H1 (cell line): ENCODE measurements around the gene HOXD11. TPM values are rescaled to one million over a fixed set of nuclear protein-coding genes. Genes with fewer than 3 reads are reported as not detected.

Source experiments
- BCL11A ChIP-seq, 2 experiments: IDR thresholded peaks; one replicate each; pipeline ENCODE4 v1.6.1; 2011; ENCODE audit warnings: low read depth in 2 of 2, low read length in 2 of 2, mild to moderate bottlenecking in 2 of 2
- SP1 ChIP-seq: IDR thresholded peaks from 2 replicates; pipeline ENCODE4 v1.6.1; 2011; ENCODE audit warnings: low read depth, low read length
- TBP ChIP-seq: IDR thresholded peaks from 2 replicates; pipeline ENCODE4 v1.6.1; 2011; ENCODE audit warnings: low read depth, low read length, improper control_type of control experiment
- USF2 ChIP-seq: IDR thresholded peaks from 2 replicates; pipeline ENCODE4 v1.6.1; 2011; ENCODE audit warnings: low read length, improper control_type of control experiment
- polyA plus RNA-seq, 7 experiments: library from polyadenylated mRNA; depleted of rRNA in 3 of 7; stranded (reverse) in 5 of 7; unstranded in 2 of 7; fragments of >200 nt in 5 of 7; fragments of 200-250 nt in 2 of 7; gene quantifications; 1 replicate in 5 of 7; 2 replicates in 1 of 7; 4 replicates in 1 of 7; pipeline versions ENCODE4 v1.2.1 to v1.2.3, GENCODE V29; 2011 to 2013; ENCODE audit warnings: missing spikeins in 2 of 7, mixed read lengths in 2 of 7
- total RNA-seq: library from RNA; stranded (reverse); fragmentation: NEBNext Ultra II Directional; extraction: Animal tissue kit (Norgen Biotek cat#: 25700); gene quantifications from 2 replicates; pipeline ENCODE4 v1.2.1, GENCODE V29; 2021

The HOXD11 gene
- total and polyA plus RNA-seq, 2 of the 8 experiments (the other 6 are each of a cell fraction or from before 2014, with no cell fraction given): not detected

- TF ChIP-seq BCL11A (IDR thresholded peaks at IDR 0.05; ENCODE audit: low read depth in 2 of 2, low read length in 2 of 2): no peak
- no peak for TF ChIP-seq SP1
- no peak for TF ChIP-seq TBP
- TF ChIP-seq USF2: no peak
Observed at GRCh38 chr2:176134035-176134434, 27.0 kb downstream of the HOXD11 start (continued).
